GM19328 (cell line): ENCODE data around the gene TMEM108.

Source experiments
- ATAC-seq: cut with Tn5 transposase; IDR thresholded peaks from one replicate; pipeline ENCODE4 v1.9.1; 2021; ENCODE audit warnings: mild to moderate bottlenecking, moderate library complexity; ENCODE audit not compliant: unreplicated experiment

The TMEM108 gene

GRCh38 chr3:133113927-133114597, 75.9 kb downstream of the TMEM108 start:
- no peak for ATAC-seq

DNA sequence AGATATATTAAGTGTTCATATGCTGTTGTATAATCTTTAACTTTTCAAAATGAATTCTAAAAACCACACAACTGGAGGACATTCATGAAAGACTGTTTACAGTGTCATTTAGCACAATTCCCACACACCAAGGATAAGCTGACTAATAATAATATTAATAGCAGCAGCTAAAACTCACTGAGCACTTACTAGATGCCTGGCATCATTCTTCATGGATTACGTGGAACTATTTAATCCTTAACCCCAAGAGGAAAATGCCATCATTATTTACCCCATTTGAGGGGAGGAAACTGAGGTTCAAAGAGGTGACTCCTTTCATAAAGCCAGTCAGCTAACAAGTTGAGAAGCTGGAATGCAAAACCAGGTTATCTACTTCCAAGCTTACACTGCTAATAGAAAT, 77.0 kb downstream of the TMEM108 start:
- ATAC-seq: no peak

DNA sequence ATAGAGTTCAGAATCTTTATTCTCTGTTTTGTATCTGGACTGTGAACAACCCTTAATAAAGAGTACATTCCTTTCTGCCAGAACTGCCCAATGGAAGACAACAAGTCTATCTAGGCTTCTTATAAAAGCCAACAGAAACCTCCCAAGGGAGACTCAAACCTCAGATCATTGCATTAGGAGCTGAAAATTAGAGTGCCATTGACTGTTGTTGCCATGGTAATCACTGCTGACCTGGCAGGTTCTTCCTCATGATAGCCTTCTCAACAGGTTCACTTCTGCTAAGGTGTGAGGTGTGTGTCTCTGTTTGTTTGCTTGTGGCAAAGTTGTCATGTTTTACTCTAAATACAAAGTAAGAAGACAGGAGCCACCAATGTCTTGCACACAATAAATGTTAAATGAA, 79.2 kb downstream of the TMEM108 start:
- ATAC-seq: no peak

DNA sequence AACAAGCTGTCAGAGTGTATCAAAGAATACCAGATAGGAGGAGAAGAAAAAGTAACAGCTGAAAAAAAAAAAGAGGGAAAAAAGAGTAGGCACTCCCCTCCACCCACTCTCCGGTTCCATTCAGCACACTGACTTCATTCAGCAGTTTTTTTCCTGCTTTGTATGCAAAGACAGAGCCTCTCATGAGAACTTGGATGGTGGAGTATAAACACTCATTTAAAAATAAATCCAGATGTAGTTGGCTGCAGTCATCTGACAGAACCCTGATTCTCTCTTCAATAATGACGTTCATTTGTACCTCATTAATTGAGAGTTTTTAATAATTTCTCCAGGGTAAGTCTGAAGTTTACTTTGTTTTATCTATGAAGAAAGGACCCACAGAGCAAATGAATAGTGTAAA, 81.0 kb downstream of the TMEM108 start:
- ATAC-seq: no peak

DNA sequence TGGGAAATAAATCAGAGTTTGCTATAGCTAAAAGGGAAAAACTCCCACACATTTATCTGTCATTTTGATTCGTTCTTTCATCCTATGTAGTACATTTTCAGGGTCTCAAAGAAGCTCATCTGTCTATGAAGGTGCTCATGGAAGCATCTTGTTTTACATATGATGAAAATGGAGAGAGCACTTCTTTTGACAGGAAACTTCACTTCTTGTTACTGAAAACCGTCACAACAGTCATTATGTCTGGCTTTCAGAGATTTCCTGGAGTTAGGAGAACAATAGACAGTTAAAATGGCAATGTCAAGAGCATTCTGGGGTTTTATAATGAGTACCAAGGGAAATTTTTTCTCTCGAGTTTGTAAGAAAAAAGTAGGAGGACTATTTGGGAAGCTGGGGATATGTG, 83.3 kb downstream of the TMEM108 start:
- no peak for ATAC-seq

DNA sequence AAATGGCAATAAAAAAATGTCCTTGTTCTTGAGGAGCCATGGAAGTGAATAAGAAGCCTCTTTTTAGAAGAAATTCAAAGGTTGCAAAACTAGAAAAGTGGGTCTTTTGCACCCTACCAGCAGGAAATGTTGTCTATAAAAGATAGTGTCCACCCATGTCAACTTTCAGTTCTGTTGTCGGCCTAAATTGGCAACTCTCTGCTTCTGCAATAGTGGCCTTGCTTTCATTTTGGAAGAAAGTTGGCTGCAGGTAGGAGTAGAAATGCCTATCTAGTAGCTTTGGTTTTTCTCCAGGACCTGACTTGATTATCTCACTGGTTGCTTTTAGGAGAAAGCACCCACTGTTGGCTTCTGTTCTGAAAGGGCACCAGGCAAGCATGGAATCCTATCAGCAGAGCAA, 85.4 kb downstream of the TMEM108 start:
- ATAC-seq: no peak

GRCh38 chr3:133124511-133124910, 86.3 kb downstream of the TMEM108 start:
- ATAC-seq: no peak

GRCh38 chr3:133125171-133125570, 87.0 kb downstream of the TMEM108 start:
- no peak for ATAC-seq

DNA sequence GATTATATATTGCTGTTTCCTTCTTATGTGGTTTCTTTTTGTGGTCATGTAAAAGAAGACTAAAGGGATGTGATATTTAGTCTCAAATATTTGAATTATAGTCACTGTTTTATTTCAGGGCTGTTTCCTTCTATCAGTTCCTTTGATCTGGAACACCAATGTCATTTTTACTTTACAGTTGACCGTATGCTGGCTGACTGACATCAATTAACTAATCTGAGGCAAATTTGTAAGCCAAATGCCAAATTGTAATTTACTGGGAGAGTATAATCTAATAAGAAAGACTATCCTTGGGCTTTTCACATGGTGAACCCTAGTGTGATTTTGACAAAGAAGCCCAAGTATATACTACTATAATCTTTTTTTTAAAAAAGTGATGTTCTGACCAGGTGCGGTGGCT, 87.6 kb downstream of the TMEM108 start:
- no peak for ATAC-seq

GRCh38 chr3:133127381-133127780, 89.2 kb downstream of the TMEM108 start:
- ATAC-seq: no peak

DNA sequence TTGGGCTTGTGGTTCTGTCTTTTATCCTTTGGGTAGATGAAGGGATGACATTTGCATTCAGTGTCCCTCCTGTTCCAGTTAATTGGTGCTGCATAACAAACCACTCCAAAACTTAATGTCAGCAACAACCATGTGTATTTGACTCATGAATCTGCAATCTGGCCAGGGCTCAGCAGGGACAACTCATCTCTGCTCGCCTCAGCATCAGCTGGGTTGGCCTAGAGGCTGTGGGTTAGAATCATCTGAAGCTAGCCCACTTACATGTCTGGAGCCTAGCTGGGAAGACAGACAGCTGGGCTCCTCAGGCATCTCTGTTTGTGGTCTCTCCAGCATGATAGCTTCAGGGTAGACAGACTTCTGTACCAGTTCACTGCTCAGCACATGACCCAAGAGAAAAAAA, 92.0 kb downstream of the TMEM108 start:
- no peak for ATAC-seq

DNA sequence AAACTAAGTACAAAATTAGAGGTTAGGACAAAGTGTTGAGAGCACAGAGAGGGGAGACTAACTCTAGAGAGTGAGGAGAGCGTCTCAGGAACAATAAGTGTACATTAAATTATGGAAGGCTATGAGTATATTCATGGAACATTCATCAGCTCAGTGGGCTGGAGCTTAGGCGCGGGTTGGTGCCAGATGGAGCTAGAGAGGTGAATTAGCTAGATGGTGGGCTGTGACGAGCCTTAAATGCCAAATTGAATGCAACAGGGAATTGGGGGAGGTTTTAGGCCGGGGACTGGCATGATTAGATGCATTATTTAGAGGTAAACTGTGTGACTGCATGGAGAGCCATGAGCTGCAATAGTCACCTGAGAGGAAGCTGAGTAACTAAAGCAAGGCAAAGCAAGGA, 97.1 kb downstream of the TMEM108 start:
- no peak for ATAC-seq

DNA sequence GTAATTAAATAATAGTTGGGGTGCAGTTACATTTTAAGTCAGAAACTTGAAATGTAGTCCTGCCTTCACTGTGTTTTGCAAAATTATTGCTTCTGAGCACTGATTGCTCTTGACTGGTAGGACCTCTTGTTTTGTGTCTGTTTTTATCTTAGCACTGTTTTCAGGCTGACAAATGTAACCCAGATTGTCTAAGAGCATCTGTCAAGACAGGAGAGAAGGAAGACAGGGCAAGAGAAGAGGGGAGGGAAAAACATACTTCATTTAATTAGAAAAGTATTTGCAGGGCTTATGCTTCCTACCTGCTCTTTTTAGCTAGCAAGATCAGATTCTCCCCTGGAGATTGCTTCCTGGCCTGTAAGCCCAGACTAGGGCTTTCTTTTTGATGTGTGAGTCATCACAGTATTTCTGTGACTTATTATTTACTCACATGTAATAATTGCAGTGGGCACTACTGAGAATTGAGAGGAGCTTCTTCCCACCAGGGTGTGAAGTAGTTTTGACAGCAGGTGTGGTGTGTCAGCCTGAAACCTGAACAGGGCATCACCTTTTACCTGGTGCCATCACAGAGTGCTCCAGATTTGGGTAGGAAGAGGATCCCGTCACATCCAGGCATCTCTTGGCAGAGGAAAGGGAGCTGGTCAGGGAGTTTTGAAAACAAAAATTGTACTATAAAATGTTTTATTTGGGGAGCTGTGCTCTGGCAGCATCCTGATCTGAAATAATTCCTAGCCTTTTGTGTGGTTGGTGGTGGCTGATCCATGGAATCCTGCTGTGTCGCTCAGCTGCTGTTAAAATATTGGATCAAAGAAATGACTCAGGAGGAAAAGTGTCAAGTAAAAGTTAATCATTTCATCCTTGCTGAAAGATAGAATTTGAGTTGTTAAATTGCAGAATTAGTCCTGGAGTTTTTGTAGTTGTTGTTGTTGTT, 98.2 kb downstream of the TMEM108 start:
- no peak for ATAC-seq

DNA sequence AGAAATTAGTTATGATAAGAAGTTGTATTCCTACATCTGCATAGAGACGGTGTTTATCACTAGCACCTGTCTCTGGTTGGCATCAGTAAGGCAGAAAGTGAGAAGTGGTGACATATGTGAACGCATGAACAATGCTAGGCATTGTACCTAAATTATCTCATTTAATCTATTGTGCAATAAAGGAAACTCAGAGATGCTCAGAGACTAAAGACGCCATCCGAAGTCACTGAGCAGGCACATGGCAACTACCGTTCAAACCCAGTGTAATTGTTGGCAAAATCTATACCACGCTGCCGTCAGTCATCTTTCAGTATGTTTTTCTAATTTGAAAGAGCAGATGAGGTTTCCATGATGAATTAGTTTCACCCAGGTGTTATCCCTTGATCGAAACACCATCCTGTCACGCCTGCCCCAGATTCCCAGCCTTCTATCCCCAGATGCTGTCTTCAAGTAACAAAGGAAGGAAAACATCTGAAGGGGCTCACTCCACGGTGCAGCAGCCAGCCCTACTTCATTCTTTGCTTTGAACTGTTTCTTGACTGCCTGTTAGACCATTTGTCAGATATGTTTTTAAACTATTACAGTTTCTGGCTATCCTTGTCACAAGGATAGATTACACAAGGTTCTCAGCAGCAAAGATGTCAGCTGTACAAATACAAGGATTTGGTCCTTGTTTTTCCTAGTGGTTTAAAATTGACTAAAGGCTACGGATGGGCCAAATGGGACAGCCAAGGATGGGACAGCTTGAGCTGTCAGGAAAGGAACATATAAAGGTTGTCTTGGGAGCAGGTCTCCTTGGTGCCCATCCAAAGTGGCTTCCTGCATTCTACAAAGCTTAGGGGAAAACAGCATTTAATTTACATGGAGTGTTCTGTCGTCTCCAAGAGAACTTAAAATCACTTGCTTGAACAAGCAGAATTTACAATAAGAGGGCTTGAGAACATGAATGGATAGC, 99.1 kb downstream of the TMEM108 start:
- ATAC-seq: no peak

- ATAC-seq: peak; percentile 71
These were observed 99.8 kb downstream of the TMEM108 start for GRCh38 chr3:133138017-133138416.

DNA sequence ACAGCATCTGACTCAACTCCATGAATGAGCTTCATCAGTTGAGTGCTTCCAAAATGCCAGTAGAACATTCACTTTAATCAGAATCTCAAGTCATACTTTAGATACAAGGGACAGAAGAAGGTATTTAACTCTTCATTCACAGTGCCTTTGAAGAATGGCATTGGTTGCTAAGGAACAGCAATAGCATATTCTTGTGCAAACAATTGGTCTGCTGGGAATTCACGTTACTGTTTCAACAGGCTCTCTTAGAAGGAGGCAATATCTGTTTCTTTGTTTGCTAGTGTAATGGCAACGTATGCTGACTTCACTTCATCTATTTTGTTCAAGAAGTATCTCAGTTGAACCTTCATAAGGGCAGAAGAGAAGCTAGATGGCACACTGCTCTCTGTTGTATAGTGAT, 113.9 kb downstream of the TMEM108 start:
- no peak for ATAC-seq

- no peak for ATAC-seq
These were observed 114.6 kb downstream of the TMEM108 start for GRCh38 chr3:133152681-133153220.

GRCh38 chr3:133153382-133153781, 115.2 kb downstream of the TMEM108 start:
- ATAC-seq: no peak

DNA sequence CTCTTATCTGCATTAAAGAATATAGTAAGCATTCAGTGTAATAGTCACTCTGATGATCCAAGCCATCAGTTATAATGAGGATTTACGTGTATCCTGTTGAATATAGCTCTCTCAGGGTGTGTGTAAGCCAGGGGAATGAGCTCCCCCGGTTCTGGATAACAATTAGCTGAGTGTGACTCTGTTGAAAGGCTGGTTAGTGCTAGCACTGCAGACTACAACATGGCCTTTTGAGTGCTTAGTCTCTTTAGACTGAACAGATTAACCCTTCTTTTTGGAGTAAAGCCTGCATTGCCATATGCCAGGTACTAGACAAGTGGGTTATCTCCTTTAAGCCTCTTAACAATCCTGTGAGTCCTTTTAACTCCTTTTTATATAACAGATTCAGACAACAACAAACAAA, 119.5 kb downstream of the TMEM108 start:
- ATAC-seq: no peak

GRCh38 chr3:133158686-133159085, 120.5 kb downstream of the TMEM108 start:
- ATAC-seq: no peak
